ENCODE results near the gene HSH2D.

HSH2D gene

DNA sequence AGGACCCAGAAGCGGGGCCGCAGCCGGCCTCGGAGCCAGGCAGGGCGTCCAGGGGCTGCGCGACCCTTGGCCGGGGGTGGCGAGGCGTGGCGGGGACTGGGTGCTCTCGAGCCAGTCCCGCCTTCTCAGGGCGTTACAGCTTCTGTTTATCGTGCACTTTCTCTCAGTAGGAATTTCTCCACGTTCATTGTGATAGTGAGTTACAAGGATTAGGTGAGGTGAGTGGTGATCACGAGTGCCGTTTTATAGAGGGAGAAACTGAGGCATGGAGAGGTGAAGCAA lies 54.8 kb downstream of the HSH2D start:
- no peak for DNase-seq

DNA sequence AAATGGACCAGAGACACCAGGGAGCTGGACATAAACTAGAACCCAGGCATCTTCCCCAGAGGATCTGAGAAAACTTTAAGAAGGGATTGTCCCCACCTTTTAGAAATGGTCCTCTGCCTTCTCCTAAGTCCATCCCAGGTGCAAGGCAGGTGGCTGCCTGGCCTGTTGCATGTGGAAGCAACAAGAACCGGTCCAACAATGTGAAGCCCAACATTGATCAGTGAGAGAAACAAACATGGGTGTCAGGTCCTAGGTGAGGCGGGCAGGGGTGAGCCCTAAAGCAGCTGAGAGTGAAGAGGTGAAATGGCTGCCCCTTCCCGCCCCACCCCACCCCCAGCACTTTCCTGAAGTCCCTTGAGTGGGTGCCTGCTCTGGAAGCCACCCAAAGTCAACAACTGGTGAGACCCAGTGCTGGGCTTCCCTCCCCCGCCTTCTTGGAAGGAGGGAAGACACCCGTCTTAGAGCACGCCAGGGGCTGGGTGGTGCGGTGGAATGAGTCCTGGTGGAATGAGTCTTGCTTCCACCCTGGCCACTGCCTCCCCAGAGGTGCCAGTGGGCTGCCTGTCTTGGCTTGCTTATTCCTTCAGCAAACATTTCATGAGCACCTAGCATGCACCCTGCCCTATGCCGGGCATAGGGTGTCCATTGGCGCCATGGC lies 55.9 kb downstream of the HSH2D start:
- no peak for DNase-seq

DNA sequence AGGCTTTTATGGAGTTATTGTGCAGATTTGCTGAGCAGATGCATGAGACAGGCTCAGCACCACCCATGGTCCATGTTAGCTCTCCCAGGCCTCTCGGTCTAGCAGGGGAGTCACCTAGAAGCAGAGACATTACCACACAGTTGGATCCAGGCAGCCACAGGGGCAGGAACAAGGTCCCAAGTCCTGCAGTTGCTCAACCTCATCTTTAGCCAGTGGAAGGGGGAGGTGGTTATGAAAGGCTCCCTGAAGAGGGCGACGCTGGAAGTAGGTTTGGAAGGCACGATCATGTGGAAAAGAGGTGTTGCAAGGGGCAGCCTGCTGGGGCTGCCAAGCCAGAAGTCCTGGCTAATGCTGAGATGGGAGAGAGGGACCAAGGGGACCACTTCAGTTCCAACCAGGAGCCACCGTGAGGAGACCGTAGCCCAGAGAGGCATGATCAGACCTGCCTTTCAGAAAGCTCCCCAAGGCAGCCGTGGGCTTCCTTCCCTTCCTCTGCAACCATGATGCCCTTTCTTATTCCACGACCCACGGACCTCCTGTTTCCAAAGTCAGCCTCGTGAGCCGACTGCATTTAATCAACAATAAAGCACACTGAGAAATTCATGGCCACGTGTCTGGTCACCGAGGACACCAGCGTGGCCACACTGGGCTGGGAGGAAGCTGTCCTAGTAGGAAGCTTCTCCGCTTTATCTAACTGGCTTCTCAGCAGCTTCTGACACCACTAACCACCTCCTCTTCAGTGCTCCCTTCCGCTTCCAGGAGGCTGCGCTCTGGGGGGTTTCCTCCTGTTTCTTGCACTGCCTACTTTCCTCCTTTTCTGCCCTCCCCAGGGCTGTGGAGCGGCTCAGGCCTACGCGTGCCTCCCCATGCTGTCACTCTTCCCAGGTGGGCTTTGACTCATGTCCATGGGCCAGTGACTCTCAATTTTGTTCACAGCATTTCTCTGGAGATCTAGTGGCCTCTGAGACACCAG lies 56.8 kb downstream of the HSH2D start:
- no peak for DNase-seq

DNA sequence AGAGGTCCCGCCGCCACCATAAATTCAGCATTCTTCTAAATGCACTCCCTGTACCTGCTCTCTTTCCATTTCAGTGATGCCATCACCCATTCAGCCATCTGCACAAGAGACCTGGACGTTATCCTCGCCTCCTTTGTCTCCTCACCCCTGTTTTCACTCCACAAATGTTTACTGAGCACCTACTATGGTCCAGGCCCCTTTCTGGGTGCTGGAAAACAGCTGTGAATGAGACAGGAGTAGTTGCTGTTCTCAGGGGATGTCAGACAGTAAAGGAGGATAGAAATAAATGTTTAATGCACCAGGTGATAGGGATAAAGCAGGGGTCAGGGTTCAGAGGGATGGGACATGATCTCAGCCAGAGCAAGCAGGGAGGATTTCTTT lies 57.5 kb downstream of the HSH2D start:
- DNase-seq, result no peak

DNA sequence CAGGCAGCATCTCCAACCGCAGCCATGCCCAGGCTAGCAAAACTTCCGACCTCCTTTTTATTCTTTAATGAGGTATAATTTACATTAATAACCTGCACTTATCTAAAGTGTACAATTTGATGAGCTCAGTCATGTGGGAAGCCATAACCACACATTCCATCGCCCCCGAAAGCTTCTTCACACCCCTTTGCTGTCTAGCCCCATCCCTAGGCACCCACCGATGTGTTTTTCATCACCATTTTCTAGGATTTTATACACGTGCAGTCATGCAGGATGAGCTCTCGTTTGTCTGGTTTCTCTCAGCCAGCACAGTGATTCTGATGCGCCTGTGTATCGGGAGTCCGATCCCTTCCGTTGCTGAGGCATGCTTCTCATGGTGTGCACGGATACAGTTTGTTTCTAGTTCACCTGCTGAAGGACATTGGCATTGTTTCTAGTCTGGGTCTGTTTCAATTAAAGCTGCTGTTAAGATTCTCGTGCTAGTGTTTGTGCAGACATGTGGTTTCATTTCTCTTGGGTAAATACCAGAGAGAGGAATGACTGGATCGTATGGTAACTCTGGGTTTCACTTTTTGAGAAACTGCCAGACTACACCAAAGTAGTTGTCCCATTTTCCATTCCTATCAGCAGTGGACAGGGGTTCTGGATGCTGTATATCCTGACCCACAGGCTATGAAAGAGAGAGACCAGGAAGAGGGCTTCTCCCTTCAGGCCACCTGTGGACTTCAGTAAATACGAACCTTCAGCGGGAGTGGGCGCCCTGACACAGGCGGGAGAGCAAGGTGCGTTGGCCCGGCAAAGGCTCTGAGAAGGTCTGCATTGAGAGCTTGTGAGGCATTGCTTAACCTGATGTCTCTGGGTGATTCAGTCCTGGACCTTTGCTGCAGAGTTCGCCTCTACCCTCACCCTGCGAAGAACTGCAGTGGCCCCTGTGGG lies 59.1 kb downstream of the HSH2D start:
- no peak for DNase-seq

DNA sequence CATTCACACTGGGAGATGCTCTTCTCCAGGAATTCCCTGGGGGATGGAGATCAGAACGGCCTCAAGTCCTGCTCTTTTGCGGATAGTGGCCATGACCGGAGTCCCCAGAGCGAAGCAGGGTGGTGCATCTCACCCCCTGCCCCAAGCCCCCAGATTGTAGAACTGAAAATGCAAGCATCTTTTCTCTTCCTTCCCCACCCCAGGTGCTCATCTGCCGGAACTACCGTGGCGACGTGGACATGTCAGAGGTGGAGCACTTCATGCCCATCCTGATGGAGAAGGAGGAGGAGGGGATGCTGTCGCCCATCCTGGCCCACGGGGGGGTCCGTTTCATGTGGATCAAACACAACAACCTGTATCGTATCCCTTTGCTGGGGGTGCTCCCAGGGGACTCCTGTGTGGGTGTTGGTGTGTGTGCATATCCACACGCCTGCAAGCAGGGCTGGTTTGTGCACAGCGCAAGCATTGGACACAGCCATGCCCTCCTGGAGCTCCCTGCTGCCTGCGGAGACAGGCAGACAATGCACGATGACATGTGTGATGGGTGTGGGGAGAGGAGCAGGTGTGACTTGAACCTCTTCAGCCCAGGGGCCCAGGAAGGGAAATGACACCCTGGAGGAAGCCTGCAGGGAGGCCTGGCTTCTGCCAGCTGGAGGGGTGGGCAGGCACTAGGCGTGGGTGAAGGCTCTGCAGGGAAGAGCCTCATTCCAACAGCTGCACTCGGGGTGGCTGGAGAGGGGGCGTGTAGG lies 59.9 kb downstream of the HSH2D start:
- no peak for DNase-seq

DNA sequence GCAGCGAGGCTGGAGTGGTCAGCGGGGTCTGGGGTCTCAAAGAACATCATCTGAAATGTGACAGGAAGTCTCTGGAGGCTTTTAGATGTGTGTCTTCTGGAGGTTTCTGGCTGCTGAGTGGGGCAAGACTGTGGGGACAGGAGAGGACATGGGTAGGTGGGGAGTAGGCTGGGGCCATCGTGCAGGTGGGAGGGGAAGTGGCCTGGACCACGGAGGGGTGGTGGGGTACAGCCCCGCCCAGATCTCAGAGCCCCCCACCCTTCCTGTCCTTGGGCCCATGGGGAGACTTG lies 60.5 kb downstream of the HSH2D start:
- no peak for DNase-seq

DNA sequence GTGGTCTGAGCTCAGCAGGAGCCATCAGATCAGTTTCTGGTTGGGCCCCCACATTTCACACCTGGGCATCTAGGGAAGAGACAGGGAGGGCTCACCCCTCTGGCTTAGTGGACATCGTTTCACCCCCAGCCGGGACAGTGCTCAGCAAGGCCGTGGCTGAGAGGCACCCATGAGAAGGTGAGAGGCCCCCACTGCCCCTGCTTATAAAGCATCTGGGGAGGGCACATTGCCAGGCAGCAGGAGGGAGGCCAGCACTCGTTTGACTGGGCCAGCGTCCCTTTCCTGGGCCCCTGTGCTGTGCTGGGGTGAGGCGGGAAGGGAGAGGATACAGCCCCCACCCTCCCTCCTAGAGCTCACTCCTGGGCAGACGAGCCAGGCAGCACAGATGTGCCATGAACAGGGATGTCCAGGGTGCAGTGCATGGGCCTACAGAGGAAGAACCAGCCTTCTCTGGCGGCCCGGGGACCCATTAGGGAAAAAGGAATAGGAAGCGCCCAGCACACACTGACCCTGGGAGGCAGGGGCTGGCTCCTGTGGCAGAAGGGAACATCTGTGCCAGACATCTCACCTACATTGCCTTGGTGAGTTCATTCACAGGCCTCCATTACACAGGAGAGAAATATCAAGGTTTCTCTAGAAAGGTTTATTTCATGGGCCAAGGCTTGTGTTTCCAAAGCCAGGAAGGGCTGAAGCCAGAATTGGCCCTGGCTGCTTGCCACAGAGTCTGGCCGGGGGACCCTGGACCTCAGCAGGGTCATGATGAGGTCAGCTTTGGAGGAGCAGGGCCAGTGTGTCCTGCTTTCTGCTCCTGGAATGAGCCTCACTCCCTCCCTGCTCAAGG lies 61.9 kb downstream of the HSH2D start:
- no peak for DNase-seq

DNA sequence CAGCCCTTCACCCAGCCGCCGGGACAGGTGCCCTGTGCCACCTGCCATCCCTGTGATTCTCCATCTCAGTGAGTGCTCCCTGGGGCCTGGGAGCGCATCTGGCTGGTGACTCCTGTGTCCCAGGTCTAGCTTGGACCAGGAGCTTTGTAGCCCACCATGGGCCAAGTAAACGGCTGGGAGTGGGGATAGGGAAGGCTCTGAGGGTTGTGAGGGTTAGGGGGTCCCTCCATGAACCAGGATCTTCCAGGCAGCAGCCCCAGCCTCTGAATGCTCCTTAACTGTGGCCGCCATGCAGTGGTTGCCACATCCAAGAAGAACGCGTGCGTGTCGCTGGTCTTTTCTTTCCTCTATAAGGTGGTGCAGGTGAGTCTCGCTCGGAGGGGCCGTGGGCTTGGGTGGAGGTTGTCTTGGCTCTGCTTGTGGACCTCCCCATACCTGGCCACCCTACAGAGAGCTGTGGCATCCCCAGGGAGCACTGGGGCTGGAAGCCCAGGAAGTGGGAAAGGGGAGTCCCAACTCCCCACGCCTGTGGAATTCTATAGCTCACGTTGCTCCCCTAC lies 62.6 kb downstream of the HSH2D start:
- no peak for DNase-seq

DNA sequence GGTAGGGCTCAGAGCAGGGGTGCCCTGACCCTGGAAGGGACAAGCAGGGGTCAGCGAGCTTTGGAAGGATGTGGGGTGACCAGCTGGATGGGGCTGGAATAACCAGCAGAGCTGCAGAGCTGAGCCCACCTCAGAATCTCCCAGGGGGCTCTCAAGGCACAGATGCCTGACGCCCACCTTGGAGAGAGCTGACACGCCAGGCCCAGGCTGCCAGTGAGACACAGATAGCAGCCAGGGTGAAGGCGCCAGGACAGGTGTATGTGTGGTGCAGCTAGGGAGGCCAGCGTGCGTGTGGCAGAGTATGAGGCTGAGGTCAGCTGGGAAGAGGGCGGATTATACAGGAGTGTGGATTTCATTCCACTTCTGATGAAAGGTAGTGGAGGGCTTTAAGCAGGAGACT lies 63.2 kb downstream of the HSH2D start:
- DNase-seq, result no peak

DNA sequence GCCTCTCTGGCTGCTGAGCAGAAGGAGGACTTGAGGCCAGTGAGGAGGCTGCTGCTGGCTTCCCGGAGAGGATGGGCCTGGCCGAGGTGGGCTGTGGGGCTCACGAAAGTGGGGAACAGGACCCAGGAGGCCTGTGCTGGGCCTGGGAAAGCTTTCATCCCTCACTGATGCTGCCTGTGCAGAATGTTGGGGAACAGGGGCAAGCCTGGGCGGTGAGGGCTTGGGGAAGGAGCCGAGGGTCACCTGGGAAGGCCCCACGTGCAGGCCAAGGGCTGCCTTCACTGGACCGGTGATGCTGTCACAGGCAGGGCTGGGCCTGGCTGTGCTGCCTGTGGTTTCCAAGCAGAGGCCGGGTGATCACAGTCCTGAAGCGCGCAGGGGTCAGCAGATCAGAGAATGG lies 63.6 kb downstream of the HSH2D start:
- DNase-seq, result no peak

DNA sequence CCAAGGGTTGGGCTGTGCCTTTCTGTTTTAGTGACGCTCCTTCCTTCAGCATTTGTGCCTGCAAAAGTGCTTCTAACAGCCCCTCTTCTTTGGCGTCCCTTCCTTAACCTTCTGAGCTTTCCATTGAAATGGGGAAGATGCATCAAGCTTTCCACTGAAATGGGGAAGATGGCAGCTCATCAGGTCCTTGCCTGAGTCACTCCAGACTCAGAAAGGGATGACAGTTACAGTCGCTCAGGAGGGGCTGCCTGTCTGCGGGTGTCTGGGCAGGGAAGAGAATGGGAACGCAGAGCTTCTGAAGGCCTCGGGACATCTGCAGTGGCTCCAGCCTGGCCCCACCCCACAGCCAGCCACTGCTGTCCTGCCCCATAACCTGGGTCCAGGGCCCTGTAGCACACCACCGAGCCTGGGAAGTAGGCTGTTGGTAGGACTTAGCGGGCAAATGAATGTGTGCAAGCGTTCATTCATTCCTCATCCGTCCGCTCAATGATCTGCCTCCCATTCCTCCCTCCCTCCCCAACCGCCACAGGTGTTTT lies 64.1 kb downstream of the HSH2D start:
- no peak for DNase-seq

All from NCI-H1930 (cell line).